H9 (cell line): ENCODE results near the gene CCDC102B. TPM values are rescaled to one million over a fixed set of nuclear protein-coding genes. Genes with fewer than 3 reads are reported as not detected.

ENCODE experiments used
- DNase-seq: peaks from one replicate; pipeline ENCODE4 v3.0.0-alpha.2; 2017
- H2AFZ ChIP-seq: one replicate; pipeline ENCODE4 v1.6.1; 2013; ENCODE audit warnings: mild to moderate bottlenecking, low read length, control low read depth, moderate library complexity
- H2AK5ac ChIP-seq: 2 replicates; pipeline ENCODE4 v1.6.1; 2013; ENCODE audit warnings: low read length, control low read depth, mixed read lengths; ENCODE audit not compliant: insufficient read length
- H2BK120ac ChIP-seq: one replicate; pipeline ENCODE4 v1.6.1; 2013; ENCODE audit warnings: low read depth, mild to moderate bottlenecking, low read length, control low read depth, inconsistent platforms; ENCODE audit not compliant: poor library complexity, severe bottlenecking
- H2BK12ac ChIP-seq: 2 replicates; pipeline ENCODE4 v1.6.1; 2013; ENCODE audit warnings: low read length, control low read depth, mixed read lengths, low read depth; ENCODE audit not compliant: insufficient read length
- H2BK15ac ChIP-seq: 2 replicates; pipeline ENCODE4 v1.6.1; 2013; ENCODE audit warnings: low read depth, low read length, control low read depth
- H2BK20ac ChIP-seq: one replicate; pipeline ENCODE4 v1.6.1; 2013; ENCODE audit warnings: low read depth, mild to moderate bottlenecking, low read length, control low read depth, inconsistent platforms; ENCODE audit not compliant: poor library complexity, severe bottlenecking
- H2BK5ac ChIP-seq: 2 replicates; pipeline ENCODE4 v1.6.1; 2013; ENCODE audit warnings: low read length, control low read depth, mixed read lengths; ENCODE audit not compliant: insufficient read length
- H3K14ac ChIP-seq: 2 replicates; pipeline ENCODE4 v1.6.1; 2013; ENCODE audit warnings: low read length, control low read depth; ENCODE audit not compliant: insufficient read depth
- H3K18ac ChIP-seq: 2 replicates; pipeline ENCODE4 v1.6.1; 2013; ENCODE audit warnings: low read depth, mild to moderate bottlenecking, mixed read lengths, low read length, control low read depth; ENCODE audit not compliant: insufficient read length
- H3K23ac ChIP-seq: 2 replicates; pipeline ENCODE4 v1.6.1; 2013; ENCODE audit warnings: low read length, control low read depth, mixed read lengths, low read depth; ENCODE audit not compliant: insufficient read length
- H3K23me2 ChIP-seq: 2 replicates; pipeline ENCODE4 v1.6.1; 2013; ENCODE audit warnings: low read depth, mild to moderate bottlenecking, mixed read lengths, low read length, control low read depth; ENCODE audit not compliant: insufficient read length, poor library complexity, severe bottlenecking
- H3K27ac ChIP-seq: 2 replicates; pipeline ENCODE4 v1.5.1; 2013; ENCODE audit warnings: low read length, control low read depth, mixed read lengths, low read depth; ENCODE audit not compliant: insufficient read length
- H3K27me3 ChIP-seq: 2 replicates; pipeline ENCODE4 v1.6.1; 2013; ENCODE audit warnings: low read length, control low read depth, inconsistent platforms; ENCODE audit not compliant: insufficient read depth
- H3K4ac ChIP-seq: 2 replicates; pipeline ENCODE4 v1.6.1; 2013; ENCODE audit warnings: low read depth, mild to moderate bottlenecking, control low read depth, inconsistent platforms, low read length, moderate library complexity
- H3K4me1 ChIP-seq: 2 replicates; pipeline ENCODE4 v1.6.1; 2013; ENCODE audit warnings: low read length, control low read depth, inconsistent platforms; ENCODE audit not compliant: insufficient read depth
- H3K4me2 ChIP-seq: 2 replicates; pipeline ENCODE4 v1.6.1; 2013; ENCODE audit warnings: low read length, control low read depth, mixed read lengths; ENCODE audit not compliant: insufficient read length, insufficient read depth
- H3K56ac ChIP-seq: 2 replicates; pipeline ENCODE4 v1.6.1; 2013; ENCODE audit warnings: low read depth, mild to moderate bottlenecking, mixed read lengths, low read length, control low read depth; ENCODE audit not compliant: insufficient read length
- H3K79me1 ChIP-seq: 2 replicates; pipeline ENCODE4 v1.6.1; 2013; ENCODE audit warnings: low read depth, mild to moderate bottlenecking, moderate library complexity, low read length, control low read depth, inconsistent platforms; ENCODE audit not compliant: insufficient read depth, poor library complexity, severe bottlenecking
- H3K79me2 ChIP-seq: 2 replicates; pipeline ENCODE4 v1.6.1; 2013; ENCODE audit warnings: low read length, control low read depth, inconsistent platforms; ENCODE audit not compliant: insufficient read depth
- H3K9ac ChIP-seq: 2 replicates; pipeline ENCODE4 v1.6.1; 2013; ENCODE audit warnings: low read length, control low read depth, mixed read lengths; ENCODE audit not compliant: insufficient read length; ENCODE audit errors: extremely low read depth
- H3K9me3 ChIP-seq: one replicate; pipeline ENCODE4 v1.6.1; 2013; ENCODE audit warnings: low read depth, low read length, inconsistent platforms; ENCODE audit not compliant: control insufficient read depth
- H3T11ph ChIP-seq: one replicate; pipeline ENCODE4 v1.6.1; 2013; ENCODE audit warnings: mild to moderate bottlenecking, low read length, control low read depth, inconsistent platforms
- H4K20me1 ChIP-seq: one replicate; pipeline ENCODE4 v1.6.1; 2013; ENCODE audit not compliant: control insufficient read depth, insufficient read length, insufficient read depth
- H4K5ac ChIP-seq: 2 replicates; pipeline ENCODE4 v1.6.1; 2013; ENCODE audit warnings: low read depth, mild to moderate bottlenecking, mixed read lengths, low read length, control low read depth; ENCODE audit not compliant: insufficient read length
- H4K8ac ChIP-seq: replicated peaks from 2 replicates; pipeline ENCODE4 v1.6.1; 2013; ENCODE audit warnings: low read length, control low read depth, mixed read lengths, low read depth; ENCODE audit not compliant: insufficient read length
- H4K91ac ChIP-seq: 2 replicates; pipeline ENCODE4 v1.6.1; 2013; ENCODE audit warnings: low read depth, mild to moderate bottlenecking, moderate library complexity, mixed read lengths, low read length, control low read depth; ENCODE audit not compliant: insufficient read length
- H3K27ac Mint-ChIP-seq, 3 experiments: 2 replicates in 2 of 3; 3 replicates in 1 of 3; pipeline ENCODE4 v1.8.0; 2020 to 2021; ENCODE audit warnings: mixed read lengths in 3 of 3, mild to moderate bottlenecking in 1 of 3, moderate library complexity in 1 of 3
- H3K27me3 Mint-ChIP-seq: 2 replicates; pipeline ENCODE4 v1.8.0; 2021; ENCODE audit warnings: low read depth, mild to moderate bottlenecking, moderate library complexity, mixed read lengths
- H3K36me3 Mint-ChIP-seq, 3 experiments: 2 replicates in 2 of 3; 3 replicates in 1 of 3; pipeline ENCODE4 v1.8.0; 2020 to 2021; ENCODE audit warnings: low read depth in 3 of 3, mixed read lengths in 3 of 3; ENCODE audit not compliant: insufficient read depth in 1 of 3
- H3K4me1 Mint-ChIP-seq, 2 experiments: 2 replicates each; pipeline ENCODE4 v1.8.0; 2020; ENCODE audit warnings: mixed read lengths in 2 of 2
- H3K4me3 Mint-ChIP-seq, 2 experiments: 2 replicates in 1 of 2; 3 replicates in 1 of 2; pipeline ENCODE4 v1.8.0; 2020 to 2021; ENCODE audit warnings: mild to moderate bottlenecking in 2 of 2, mixed read lengths in 2 of 2, moderate library complexity in 1 of 2
- H3K9me3 Mint-ChIP-seq, 2 experiments: 2 replicates in 1 of 2; 3 replicates in 1 of 2; pipeline ENCODE4 v1.8.0; 2020; ENCODE audit warnings: mild to moderate bottlenecking in 2 of 2, mixed read lengths in 2 of 2, moderate library complexity in 1 of 2
- WGBS: extraction: QIAGEN DNeasy Blood & Tissue Kit; methylation state at CpG from one replicate; pipeline ENCODE4 v1.1.7; 2013; ENCODE audit warnings: missing lambda C conversion rate, low lambda C conversion rate, mixed read lengths; ENCODE audit not compliant: insufficient read length; ENCODE audit errors: extremely low coverage; 5-methylcytosine and 5-hydroxymethylcytosine counted together
- total RNA-seq: library from RNA; stranded (reverse); gene quantifications from 2 replicates; pipeline ENCODE4 v1.2.1, GENCODE V29; 2021
- TF ChIP-seq, protein P1 (sequence below): fragments of 200-600 bp; sonication (generic); conservative IDR thresholded peaks from 3 replicates; pipeline ENCODE4 v1.8.0; 2021; ENCODE audit warnings: antibody characterized with exemption, mild to moderate bottlenecking

CCDC102B gene
- total RNA-seq, 1 experiment from 2014 or later: 1.2 TPM

DNA sequence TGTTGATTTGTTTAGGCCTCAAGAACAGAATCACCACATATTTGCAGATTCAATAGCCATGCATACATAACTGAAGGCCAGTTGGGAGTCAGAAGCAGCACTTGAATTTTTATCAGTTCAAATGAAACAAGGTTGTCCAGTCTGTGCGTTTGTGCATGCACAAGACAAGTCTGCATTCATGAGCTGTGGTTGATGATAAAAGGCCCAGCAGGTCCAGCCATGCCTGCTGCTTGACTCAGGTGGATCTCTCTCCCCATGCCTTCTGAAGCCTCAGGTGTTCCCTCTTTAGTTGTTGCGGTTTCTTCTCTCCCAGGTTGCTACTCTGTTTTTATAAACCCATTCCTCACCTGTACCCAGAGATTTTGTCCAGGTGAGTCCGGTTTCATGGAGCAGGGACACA is 124.5 kb downstream of the CCDC102B start:
- H3K14ac ChIP-seq: no peak overlapping the region
- no peak overlapping the region for H4K91ac ChIP-seq
- H3K4me1 Mint-ChIP-seq: peaks cover 2% of the 10 kb centered on the region in 2 experiments; a peak in 1 of 4 replicates
- no CpG with 5 or more reads among the region's 3 CpGs for WGBS
- no peaks in the 10 kb centered on the region for H3K27me3 ChIP-seq
- H2BK15ac ChIP-seq: no peak overlapping the region
- H2BK12ac ChIP-seq: no peak overlapping the region
- H3K4me1 ChIP-seq: no peaks in the 10 kb centered on the region
- H3K9ac ChIP-seq: no peak overlapping the region
- H2AK5ac ChIP-seq: no peak overlapping the region
- no peak overlapping the region for H2AFZ ChIP-seq
- H4K5ac ChIP-seq: no peak overlapping the region
- H3K36me3 Mint-ChIP-seq: no peaks in the 10 kb centered on the region
- H3K27ac ChIP-seq: no peak overlapping the region
- no peak overlapping the region for H3K56ac ChIP-seq
- H3K27ac Mint-ChIP-seq: no peak overlapping the region
- no peak for DNase-seq
- H3T11ph ChIP-seq: no peak overlapping the region
- no peak overlapping the region for H2BK20ac ChIP-seq
- no peak overlapping the region for H2BK120ac ChIP-seq
- H3K23ac ChIP-seq: no peak overlapping the region
- H3K9me3 ChIP-seq: no peaks in the 10 kb centered on the region
- H3K79me1 ChIP-seq: no peaks in the 10 kb centered on the region
- no peaks in the 10 kb centered on the region for H3K9me3 Mint-ChIP-seq
- TF ChIP-seq, protein P1, sequence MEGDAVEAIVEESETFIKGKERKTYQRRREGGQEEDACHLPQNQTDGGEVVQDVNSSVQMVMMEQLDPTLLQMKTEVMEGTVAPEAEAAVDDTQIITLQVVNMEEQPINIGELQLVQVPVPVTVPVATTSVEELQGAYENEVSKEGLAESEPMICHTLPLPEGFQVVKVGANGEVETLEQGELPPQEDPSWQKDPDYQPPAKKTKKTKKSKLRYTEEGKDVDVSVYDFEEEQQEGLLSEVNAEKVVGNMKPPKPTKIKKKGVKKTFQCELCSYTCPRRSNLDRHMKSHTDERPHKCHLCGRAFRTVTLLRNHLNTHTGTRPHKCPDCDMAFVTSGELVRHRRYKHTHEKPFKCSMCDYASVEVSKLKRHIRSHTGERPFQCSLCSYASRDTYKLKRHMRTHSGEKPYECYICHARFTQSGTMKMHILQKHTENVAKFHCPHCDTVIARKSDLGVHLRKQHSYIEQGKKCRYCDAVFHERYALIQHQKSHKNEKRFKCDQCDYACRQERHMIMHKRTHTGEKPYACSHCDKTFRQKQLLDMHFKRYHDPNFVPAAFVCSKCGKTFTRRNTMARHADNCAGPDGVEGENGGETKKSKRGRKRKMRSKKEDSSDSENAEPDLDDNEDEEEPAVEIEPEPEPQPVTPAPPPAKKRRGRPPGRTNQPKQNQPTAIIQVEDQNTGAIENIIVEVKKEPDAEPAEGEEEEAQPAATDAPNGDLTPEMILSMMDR: no peak
- H3K18ac ChIP-seq: no peak overlapping the region
- H3K27me3 Mint-ChIP-seq: no peaks in the 10 kb centered on the region
- no peak overlapping the region for H3K4me2 ChIP-seq
- no peak overlapping the region for H3K4ac ChIP-seq
- no peaks in the 10 kb centered on the region for H3K23me2 ChIP-seq
- H2BK5ac ChIP-seq: no peak overlapping the region
- H4K8ac ChIP-seq: no peak overlapping the region
- no peak overlapping the region for H3K4me3 Mint-ChIP-seq
- no peaks in the 10 kb centered on the region for H3K79me2 ChIP-seq
- H4K20me1 ChIP-seq: no peaks in the 10 kb centered on the region
